ENCODE data around the gene HLX.

The HLX gene

GRCh38 chr1:220889848-220890287 is 10.6 kb downstream of the HLX start:
- TF ChIP-seq MYC (IDR thresholded peaks at IDR 0.05; ENCODE audit: low read depth, low read length) (no peak), MAX (IDR thresholded peaks at IDR 0.05; ENCODE audit: low read depth, low read length) (no peak), CTCF (IDR thresholded peaks at IDR 0.05; ENCODE audit: low read depth, low read length) (no peak), POLR2A (IDR thresholded peaks at IDR 0.05; ENCODE audit: extremely low read depth, insufficient read length) (no peak)
- no peak overlapping the region for H3K4me3 ChIP-seq (ENCODE audit: low read depth, low read length)
- no peak for DNase-seq (ENCODE audit: low read depth)

GRCh38 chr1:220890602-220891001 is 11.4 kb downstream of the HLX start:
- TF ChIP-seq POLR2A (IDR thresholded peaks at IDR 0.05; ENCODE audit: extremely low read depth, insufficient read length) (no peak), MAX (IDR thresholded peaks at IDR 0.05; ENCODE audit: low read depth, low read length) (no peak), MYC (IDR thresholded peaks at IDR 0.05; ENCODE audit: low read depth, low read length) (no peak), CTCF (IDR thresholded peaks at IDR 0.05; ENCODE audit: low read depth, low read length) (no peak)
- no peak overlapping the region for H3K4me3 ChIP-seq (ENCODE audit: low read depth, low read length)
- DNase-seq (ENCODE audit: low read depth), result no peak

- TF ChIP-seq MAX (IDR thresholded peaks at IDR 0.05; ENCODE audit: low read depth, low read length) (no peak), CTCF (IDR thresholded peaks at IDR 0.05; ENCODE audit: low read depth, low read length) (no peak), MYC (IDR thresholded peaks at IDR 0.05; ENCODE audit: low read depth, low read length) (no peak), POLR2A (IDR thresholded peaks at IDR 0.05; ENCODE audit: extremely low read depth, insufficient read length) (no peak)
- DNase-seq (ENCODE audit: low read depth), result no peak
- no peak overlapping the region for H3K4me3 ChIP-seq (ENCODE audit: low read depth, low read length)
Observed at GRCh38 chr1:220891224-220892085, 12.2 kb downstream of the HLX start.

GRCh38 chr1:220892086-220892376 is 12.8 kb downstream of the HLX start:
- no peak overlapping the region for H3K4me3 ChIP-seq (ENCODE audit: low read depth, low read length)
- TF ChIP-seq MYC (IDR thresholded peaks at IDR 0.05; ENCODE audit: low read depth, low read length) (no peak), CTCF (IDR thresholded peaks at IDR 0.05; ENCODE audit: low read depth, low read length) (no peak), MAX (IDR thresholded peaks at IDR 0.05; ENCODE audit: low read depth, low read length) (no peak), POLR2A (IDR thresholded peaks at IDR 0.05; ENCODE audit: extremely low read depth, insufficient read length) (no peak)
- DNase-seq (ENCODE audit: low read depth), result no peak

- no peak for DNase-seq (ENCODE audit: low read depth)
- H3K4me3 ChIP-seq (ENCODE audit: low read depth, low read length), result no peak overlapping the region
- TF ChIP-seq MYC (IDR thresholded peaks at IDR 0.05; ENCODE audit: low read depth, low read length), result no peak
Observed at GRCh38 chr1:220892997-220893700, 13.9 kb downstream of the HLX start.

GRCh38 chr1:220893701-220894024 is 14.4 kb downstream of the HLX start:
- TF ChIP-seq MYC (IDR thresholded peaks at IDR 0.05; ENCODE audit: low read depth, low read length), result no peak
- TF ChIP-seq CTCF (IDR thresholded peaks at IDR 0.05; ENCODE audit: low read depth, low read length), result no peak
- TF ChIP-seq POLR2A (IDR thresholded peaks at IDR 0.05; ENCODE audit: extremely low read depth, insufficient read length), result no peak
- no peak for TF ChIP-seq MAX (IDR thresholded peaks at IDR 0.05; ENCODE audit: low read depth, low read length)
- no peak overlapping the region for H3K4me3 ChIP-seq (ENCODE audit: low read depth, low read length)
- DNase-seq (ENCODE audit: low read depth), result no peak

Measured in NB4 (cell line).